GM10847 (cell line): ENCODE data around the gene ZNF8.

Experiments
- POLR2A ChIP-seq: IDR thresholded peaks from 2 replicates; pipeline ENCODE4 v1.6.1; 2011; ENCODE audit not compliant: insufficient read length; ENCODE audit errors: extremely low read depth

ZNF8 gene

DNA sequence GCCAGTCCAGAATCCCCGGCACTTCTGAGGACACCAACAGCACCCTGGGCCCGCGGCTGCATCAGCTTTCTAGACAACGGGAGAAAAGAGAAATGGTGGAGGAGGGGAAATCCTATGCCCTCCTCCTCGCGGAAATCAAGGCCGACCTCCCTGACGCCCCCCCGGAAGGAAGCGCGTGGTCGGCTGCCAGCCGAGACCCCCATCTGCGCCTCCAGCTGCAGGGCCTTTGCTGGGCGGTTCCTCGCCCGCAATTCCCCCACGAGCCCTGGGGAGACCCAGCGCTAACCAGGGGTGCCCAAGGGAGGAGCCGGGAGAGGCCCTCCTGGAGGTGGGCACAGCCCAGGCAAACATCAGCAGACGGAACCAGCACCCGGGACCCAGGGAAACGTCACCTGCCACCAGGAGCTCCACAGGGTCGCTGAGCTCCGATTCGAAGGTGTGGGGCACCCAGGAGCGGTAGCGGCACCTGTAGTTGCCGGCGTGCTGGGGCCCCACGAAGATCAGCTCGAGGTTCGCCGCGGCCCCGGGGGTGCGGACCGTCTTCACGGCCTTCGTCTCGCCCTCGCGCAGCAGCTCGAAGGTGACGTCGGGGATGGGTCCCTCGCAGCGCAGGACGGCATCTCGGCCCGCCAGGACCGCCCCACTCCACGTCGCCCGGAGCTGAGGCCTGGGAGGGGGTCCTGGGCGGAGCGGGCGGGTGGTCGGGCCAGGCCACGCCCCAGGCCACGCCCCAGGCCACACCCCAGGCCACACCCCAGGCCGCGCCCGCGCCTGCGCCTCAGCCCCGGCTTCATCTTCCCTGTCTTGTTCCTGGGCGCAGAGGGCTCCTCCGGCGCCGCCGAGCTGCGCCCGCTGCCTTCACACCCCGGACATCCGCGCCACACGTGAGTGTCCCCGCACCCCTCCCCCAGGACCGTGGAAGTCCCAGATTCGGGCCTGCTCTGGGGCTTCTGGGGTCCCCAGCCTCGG lies 68.5 kb downstream of the ZNF8 start:
- TF ChIP-seq POLR2A: peak; percentile 76

DNA sequence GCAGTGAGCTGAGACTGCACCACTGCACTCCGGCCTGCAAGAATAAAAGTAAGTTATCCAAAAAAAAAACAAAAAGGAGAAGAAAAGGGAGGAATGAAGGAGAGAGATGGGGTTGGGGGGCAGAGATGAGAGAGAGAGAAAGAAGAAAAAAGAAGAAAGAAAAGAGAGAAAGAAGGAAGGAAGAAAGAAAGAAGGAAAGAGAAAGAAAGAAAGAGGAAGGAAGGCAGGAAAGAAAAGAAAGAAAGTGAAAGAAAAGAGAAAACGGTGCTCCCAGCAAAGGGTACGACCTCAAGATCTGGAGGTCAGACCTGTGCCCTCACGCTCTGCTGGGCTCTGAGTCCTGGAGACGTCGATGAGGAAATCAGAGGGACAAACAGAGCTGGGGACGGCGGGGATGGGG lies 70.8 kb downstream of the ZNF8 start:
- no peak for TF ChIP-seq POLR2A

DNA sequence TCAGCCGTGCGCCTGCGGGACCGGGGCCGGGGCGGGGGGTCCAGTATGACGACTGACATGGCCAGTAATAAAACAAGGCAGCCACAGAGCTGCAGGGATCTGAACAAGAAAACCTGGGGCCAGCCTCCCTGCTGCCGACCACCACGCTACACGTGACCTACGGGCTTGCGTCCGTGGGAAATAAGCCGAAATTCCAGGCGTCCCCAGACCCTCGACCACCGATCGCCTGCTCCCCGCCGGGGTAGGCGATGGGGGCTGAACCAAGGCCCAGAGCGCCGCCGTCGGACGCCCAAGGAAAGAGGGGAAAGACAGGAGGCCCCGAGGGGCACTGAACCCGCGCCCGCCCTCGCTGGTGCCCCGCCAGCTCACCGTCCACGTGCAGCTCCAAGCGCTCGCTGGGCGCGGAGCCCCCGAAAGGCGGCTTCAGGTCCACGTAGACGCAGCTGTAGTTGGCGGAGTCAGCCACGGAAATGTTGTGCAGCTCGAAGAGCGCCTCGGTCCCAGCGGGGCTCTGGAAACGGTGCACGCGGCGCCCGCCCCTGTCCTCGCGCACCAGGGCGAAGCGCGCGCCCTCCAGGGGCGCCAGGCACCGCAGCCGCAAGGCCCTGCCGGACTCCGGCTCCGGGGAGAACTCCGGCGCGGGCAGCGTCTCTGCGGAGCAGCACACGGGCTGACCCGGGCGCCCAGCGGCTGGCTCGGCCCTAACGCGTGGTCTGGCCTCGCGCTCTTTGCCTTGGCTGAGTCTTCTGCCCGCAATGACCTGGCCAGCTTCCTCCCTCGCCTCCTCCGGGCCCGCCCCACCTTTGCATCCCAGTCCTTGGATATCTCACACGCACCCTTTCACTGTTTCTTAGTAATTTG lies 71.5 kb downstream of the ZNF8 start:
- no peak for TF ChIP-seq POLR2A

DNA sequence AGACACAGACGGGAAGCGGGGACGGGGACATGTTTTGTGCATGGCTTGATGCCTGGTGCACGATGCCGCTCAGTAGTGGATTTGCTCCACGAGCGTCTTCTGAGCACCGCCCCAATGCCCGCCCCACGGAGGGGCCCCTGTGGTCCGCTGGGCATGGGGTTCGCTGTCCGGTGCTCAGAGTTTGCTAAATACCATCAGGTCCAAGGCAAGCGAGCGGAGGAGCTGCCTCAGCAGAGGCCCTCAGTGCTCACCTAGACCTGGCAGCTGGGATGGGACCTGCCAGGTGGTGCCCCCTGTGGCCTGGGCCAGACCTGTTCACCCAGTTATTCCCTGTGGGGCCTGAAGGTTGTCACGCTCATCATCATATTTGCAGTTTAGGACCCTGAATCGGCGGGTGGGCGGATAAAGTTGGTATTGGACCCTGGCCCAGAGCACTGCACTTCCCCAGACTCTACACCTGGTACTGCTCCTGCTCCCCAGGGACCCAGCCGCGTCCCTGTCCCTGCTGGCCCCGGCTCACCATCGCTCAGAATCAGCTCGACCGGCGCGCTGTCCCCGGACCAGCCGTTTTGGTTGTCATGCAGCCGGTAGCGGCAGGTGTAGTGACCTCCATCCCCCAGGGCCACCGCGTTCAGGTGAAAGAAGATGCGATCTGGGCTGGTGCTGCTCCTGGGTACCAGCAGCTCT lies 72.3 kb downstream of the ZNF8 start:
- TF ChIP-seq POLR2A: no peak

DNA sequence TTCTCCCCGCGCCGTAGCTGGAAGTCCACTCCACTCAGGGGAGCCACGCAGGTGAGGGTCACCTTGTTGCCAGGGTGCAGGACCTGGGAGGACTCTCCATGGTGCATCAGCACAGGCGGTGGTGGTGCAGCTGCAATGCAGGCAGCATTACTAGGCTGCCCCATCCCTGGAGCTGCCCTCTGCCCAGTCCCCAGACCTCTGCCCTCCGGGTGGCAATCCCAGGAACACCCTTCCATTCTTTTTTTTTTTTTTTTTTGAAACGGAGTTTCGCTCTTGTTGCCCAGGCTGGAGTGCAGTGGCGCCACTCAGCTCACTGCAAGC lies 72.8 kb downstream of the ZNF8 start:
- TF ChIP-seq POLR2A: no peak

DNA sequence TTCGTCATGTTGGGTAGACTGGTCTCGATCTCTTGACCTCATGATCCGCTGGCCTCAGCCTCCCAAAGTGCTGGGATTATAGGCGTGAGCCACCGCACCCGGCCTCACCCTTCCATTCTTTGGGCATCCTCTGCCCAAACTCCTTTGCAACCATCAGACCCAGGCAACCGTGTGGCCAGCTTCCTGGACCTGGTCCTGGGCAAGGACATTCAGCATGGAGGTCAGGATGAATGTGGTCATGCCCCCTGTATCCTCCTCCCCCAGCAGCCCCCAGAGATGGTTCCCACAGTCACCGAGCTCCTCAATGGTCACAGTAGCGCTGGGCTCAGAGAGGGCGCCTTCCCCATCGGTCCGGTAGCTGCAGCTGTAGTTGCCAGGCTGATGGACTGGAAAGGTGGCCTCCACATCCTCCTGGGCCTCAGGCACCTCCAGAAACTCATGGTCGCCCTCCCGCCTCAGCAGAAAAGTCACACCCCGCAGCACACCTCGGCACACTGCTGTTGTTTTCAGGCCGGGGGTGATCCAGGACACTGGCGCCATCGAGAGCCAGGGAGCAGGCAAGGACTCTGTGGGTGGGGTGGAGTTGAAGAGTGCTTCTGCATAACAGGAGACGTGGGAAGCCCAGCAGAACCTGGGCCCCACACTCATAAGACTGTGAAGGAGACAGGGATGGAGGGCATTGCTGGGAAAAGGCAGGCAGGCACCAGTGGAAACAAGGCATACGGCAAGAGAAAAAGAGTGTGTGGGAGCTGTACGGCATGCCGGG lies 73.4 kb downstream of the ZNF8 start:
- TF ChIP-seq POLR2A: no peak
